HFFc6 (cell line): Measurements from ENCODE around the gene PPFIBP1. TPM values are rescaled to one million over a fixed set of nuclear protein-coding genes. Genes with fewer than 3 reads are reported as not detected.
A peak's percentile ranks its signal among the peaks of the same experiment; 100 is the strongest.

Experiments
- DNase-seq: peaks from one replicate; pipeline ENCODE4 v3.0.0-alpha.2; 2018
- H3K27ac Mint-ChIP-seq: 2 replicates; pipeline ENCODE4 v1.8.0; 2020; ENCODE audit warnings: mild to moderate bottlenecking, mixed read lengths
- H3K27me3 Mint-ChIP-seq: 2 replicates; pipeline ENCODE4 v1.8.0; 2021; ENCODE audit warnings: mild to moderate bottlenecking, moderate library complexity, mixed read lengths; ENCODE audit not compliant: insufficient read depth
- H3K36me3 Mint-ChIP-seq: 2 replicates; pipeline ENCODE4 v1.8.0; 2021; ENCODE audit warnings: low read depth, mixed read lengths
- H3K4me1 Mint-ChIP-seq: 2 replicates; pipeline ENCODE4 v1.8.0; 2020; ENCODE audit warnings: low read depth, mixed read lengths
- H3K4me3 Mint-ChIP-seq: 2 replicates; pipeline ENCODE4 v1.8.0; 2020; ENCODE audit warnings: mild to moderate bottlenecking, moderate library complexity, mixed read lengths
- H3K9me3 Mint-ChIP-seq: 2 replicates; pipeline ENCODE4 v1.8.0; 2020; ENCODE audit warnings: mild to moderate bottlenecking, mixed read lengths
- total RNA-seq, 6 experiments: library from RNA; stranded (reverse); fragmentation: NEBNext Ultra II Directional; extraction: Animal tissue kit (Norgen Biotek cat#: 25700); gene quantifications; 2 replicates in 1 of 6; 3 replicates in 5 of 6; pipeline ENCODE4 v1.2.3, GENCODE V29; 2021
- TF ChIP-seq, protein P1 (sequence below): fragments of 200-600 bp; sonication (generic); IDR thresholded peaks from 2 replicates; pipeline ENCODE4 v1.5.0; 2021; ENCODE audit warnings: antibody characterized with exemption, mild to moderate bottlenecking

The PPFIBP1 gene
- total RNA-seq, 6 experiments from 2014 or later, result 79.1 to 104 (median 92.0) TPM

DNA sequence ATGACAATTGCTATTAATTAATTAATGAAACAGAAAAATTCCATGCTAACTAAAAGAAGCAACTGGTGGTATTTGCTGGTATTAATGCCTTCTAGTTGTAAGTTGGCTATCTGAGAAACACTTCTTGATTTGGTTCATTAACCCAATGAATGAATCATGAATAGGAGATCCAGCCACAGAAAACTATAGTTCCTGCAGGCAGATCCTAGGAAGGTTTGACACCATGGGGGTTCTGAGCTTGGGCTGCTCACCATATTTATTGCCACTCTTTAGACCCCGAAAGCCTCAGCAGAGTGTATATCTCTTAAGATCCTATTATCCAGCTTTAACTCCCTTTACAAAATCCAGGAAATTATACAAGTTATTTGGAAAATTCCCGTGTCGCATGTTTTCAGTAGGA, 90.9 kb downstream of the PPFIBP1 start:
- H3K27me3 Mint-ChIP-seq, result peaks cover under 1% of the 10 kb centered on the region
- H3K27ac Mint-ChIP-seq, result peak overlapping the region; percentile 94
- H3K4me3 Mint-ChIP-seq, result peak overlapping the region; percentile 20; the same call in 1 of the 2 replicates
- H3K36me3 Mint-ChIP-seq, result peaks cover 26% of the 10 kb centered on the region
- DNase-seq, result no peak
- peaks cover 95% of the 10 kb centered on the region for H3K4me1 Mint-ChIP-seq
- no peaks in the 10 kb centered on the region for H3K9me3 Mint-ChIP-seq
- TF ChIP-seq, protein P1, sequence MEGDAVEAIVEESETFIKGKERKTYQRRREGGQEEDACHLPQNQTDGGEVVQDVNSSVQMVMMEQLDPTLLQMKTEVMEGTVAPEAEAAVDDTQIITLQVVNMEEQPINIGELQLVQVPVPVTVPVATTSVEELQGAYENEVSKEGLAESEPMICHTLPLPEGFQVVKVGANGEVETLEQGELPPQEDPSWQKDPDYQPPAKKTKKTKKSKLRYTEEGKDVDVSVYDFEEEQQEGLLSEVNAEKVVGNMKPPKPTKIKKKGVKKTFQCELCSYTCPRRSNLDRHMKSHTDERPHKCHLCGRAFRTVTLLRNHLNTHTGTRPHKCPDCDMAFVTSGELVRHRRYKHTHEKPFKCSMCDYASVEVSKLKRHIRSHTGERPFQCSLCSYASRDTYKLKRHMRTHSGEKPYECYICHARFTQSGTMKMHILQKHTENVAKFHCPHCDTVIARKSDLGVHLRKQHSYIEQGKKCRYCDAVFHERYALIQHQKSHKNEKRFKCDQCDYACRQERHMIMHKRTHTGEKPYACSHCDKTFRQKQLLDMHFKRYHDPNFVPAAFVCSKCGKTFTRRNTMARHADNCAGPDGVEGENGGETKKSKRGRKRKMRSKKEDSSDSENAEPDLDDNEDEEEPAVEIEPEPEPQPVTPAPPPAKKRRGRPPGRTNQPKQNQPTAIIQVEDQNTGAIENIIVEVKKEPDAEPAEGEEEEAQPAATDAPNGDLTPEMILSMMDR, result no peak

DNA sequence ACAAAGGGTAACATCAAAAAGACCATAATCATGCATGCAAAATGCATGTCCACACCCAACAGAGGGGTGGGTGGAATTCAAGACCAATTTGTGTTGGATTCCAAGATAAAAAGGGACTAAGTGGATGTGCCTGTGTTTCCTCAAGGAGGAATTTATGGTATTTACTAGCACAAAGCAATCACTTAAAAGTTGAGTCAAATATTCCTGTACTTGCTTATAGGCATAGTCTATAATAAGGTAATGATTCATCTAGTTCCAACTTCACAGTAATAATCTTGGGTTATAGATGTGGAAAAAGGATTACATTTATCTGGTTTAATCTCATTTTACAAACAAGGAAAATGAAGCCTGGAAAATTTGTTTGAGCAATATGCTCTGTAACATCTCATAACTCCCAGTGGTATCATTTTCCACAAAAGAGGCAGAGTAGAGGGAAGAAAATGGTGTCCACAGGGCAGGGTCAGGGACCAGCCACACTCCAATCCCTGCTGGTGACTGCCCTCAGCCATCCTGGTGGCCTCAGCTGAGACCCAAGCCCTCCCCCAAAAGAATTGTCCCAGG, 91.4 kb downstream of the PPFIBP1 start:
- Mint-ChIP-seq H3K27ac (peak overlapping the region; percentile 94), H3K27me3 (peaks cover 3% of the 10 kb centered on the region), H3K9me3 (no peaks in the 10 kb centered on the region), H3K4me1 (peaks cover 95% of the 10 kb centered on the region), H3K4me3 (peak overlapping the region; percentile 69), H3K36me3 (peaks cover 32% of the 10 kb centered on the region)
- peak; percentile 81 for DNase-seq
- TF ChIP-seq, protein P1, result no peak

DNA sequence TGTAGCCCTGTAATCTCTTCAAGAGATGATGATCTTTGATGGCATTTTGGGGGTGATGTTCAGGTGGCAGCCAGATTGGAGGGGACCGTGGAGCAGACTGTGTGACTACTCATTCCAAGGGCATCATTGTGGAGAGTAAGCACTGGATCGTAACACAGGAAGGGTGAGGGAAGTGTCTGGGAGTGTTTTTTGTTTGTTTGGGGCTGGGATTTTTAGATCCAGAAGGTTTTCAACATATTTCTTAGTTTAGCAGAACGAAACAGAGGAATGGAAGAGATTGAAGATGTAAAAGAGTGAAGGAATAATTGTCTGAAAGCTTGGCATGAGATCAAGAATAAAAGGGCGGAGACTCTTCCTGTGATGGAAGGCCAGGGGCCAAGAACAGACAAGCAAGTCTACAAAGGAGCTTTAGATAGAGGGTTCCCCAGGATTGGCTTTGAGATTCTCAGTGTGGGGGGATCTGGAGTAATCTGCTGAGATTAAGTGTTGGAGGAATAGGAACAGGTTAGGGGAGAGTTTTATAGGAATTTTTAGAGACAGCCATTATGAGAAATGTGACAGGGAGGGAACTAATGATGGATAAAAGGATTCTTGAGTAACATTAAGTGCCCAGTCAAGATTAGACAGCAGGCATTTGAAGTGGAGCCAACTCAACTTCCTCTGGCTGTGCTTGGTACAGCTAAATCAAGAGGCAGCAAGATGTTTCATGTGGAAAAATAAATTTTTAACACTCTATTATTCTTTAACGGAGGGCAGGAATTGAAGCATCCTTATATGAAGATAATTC, 92.5 kb downstream of the PPFIBP1 start:
- H3K4me1 Mint-ChIP-seq, result peaks cover 95% of the 10 kb centered on the region
- TF ChIP-seq, protein P1, result no peak
- peak overlapping the region; percentile 69 for H3K4me3 Mint-ChIP-seq
- H3K27ac Mint-ChIP-seq, result peak overlapping the region; percentile 94
- peaks cover 38% of the 10 kb centered on the region for H3K36me3 Mint-ChIP-seq
- no peaks in the 10 kb centered on the region for H3K9me3 Mint-ChIP-seq
- peaks cover 3% of the 10 kb centered on the region for H3K27me3 Mint-ChIP-seq
- DNase-seq, result no peak

DNA sequence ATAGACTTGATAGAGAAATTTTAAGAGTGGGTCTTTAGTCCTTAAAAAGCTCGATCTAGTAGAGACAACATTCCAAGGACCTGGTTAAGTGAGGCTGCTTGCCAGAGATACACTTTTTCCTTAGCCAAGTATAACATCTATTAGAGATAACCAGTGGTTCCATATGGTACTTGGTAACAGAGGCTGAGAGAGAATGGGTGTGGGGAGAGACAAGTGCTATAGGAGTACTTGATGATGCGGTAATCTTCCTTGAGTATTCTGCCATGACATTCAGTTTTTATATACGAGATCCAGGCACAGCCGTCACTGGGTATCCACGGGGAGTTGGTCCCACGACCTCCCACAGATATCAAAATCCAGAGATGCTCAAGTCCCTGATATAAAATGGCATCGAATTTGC, 94.8 kb downstream of the PPFIBP1 start:
- peaks cover 97% of the 10 kb centered on the region for H3K4me1 Mint-ChIP-seq
- no peak for DNase-seq
- no peaks in the 10 kb centered on the region for H3K9me3 Mint-ChIP-seq
- H3K4me3 Mint-ChIP-seq, result peak overlapping the region; percentile 66
- H3K27ac Mint-ChIP-seq, result peak overlapping the region; percentile 88
- TF ChIP-seq, protein P1, result no peak
- H3K27me3 Mint-ChIP-seq, result peaks cover 3% of the 10 kb centered on the region
- peaks cover 32% of the 10 kb centered on the region for H3K36me3 Mint-ChIP-seq

DNA sequence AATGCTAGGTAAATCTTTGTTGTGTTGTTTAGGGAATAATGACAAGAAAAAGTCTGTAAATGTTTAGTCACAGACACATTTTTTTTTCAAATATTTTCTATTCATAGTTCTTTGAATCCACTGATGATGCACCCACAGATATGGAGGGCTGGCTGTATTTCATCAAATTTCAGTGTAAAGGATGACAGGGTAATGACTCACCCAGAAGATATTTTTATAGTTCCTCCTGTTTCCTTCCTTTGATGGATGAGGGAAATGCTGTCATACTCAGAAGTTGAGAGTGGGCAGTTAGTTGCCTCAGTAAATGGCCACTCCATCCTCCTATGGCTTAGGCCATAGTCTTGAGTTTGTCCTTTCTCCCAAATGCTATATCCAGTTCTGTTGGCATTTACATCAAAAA, 95.3 kb downstream of the PPFIBP1 start:
- TF ChIP-seq, protein P1, result no peak
- no peaks in the 10 kb centered on the region for H3K9me3 Mint-ChIP-seq
- H3K27me3 Mint-ChIP-seq, result peaks cover 3% of the 10 kb centered on the region
- peaks cover 29% of the 10 kb centered on the region for H3K36me3 Mint-ChIP-seq
- peaks cover 97% of the 10 kb centered on the region for H3K4me1 Mint-ChIP-seq
- peak overlapping the region; percentile 88 for H3K27ac Mint-ChIP-seq
- peak; percentile 86 for DNase-seq
- peak overlapping the region; percentile 66 for H3K4me3 Mint-ChIP-seq
